Activated CD4-positive, alpha-beta T cell treated with anti-CD3 and anti-CD28 coated beads for 24 hours (primary cell): ENCODE results near the gene LMO1.
A peak's percentile ranks its signal among the peaks of the same experiment; 100 is the strongest.

Source experiments
- DNase-seq, 2 donors: peaks; one replicate each; pipeline ENCODE4 v3.0.0-alpha.2; 2020; ENCODE audit warnings: low read depth in 2 of 2

LMO1 gene

GRCh38 chr11:8227156-8228152, 36.2 kb downstream of the LMO1 start:
- DNase-seq = no peak

GRCh38 chr11:8225589-8226036, 38.1 kb downstream of the LMO1 start:
- DNase-seq = peak; percentile 52 to 64

- no peak for DNase-seq
Observed at GRCh38 chr11:8224711-8225110, 39.0 kb downstream of the LMO1 start.

DNA sequence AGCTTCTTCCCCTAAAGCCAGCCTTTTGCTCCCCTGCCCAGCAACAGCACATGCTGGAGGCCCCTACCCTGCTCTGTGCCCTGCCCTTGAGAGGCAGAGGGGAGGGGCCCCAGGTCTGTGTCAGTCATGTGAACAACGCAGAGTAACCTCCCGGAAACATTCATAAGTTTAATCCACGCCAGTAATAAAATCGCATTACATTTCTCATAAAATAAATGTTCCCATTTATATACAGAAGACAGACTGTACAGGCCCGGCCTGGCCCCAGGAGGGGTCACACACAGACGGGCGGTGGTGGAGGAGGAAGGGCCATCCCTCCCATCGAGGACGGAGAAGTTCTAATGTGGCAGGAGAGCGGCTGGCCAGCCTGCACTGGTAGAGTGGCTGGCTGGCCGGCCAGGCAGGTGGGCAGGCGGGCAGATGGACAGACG, 39.5 kb downstream of the LMO1 start:
- DNase-seq = no peak

DNA sequence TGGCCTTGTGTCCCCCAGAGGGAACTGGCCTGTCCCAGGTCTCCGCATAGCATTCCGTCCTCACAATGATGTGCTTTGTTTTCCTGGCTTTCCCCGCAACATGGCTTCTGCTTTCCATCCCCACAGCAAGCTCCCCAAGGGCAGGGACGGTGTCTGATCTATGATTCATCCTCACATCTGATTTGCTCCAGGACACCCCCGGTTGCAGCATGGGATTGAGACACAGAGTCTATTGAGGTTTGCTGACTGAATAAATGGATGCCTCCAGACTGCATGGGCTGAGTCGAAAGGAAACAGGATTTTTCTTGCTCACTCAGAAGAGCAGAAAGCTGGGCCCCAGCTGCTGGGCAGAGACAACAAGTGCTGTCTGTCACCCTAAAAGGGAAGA, 40.2 kb downstream of the LMO1 start:
- no peak for DNase-seq

GRCh38 chr11:8222820-8223512, 40.7 kb downstream of the LMO1 start:
- DNase-seq = no peak

DNA sequence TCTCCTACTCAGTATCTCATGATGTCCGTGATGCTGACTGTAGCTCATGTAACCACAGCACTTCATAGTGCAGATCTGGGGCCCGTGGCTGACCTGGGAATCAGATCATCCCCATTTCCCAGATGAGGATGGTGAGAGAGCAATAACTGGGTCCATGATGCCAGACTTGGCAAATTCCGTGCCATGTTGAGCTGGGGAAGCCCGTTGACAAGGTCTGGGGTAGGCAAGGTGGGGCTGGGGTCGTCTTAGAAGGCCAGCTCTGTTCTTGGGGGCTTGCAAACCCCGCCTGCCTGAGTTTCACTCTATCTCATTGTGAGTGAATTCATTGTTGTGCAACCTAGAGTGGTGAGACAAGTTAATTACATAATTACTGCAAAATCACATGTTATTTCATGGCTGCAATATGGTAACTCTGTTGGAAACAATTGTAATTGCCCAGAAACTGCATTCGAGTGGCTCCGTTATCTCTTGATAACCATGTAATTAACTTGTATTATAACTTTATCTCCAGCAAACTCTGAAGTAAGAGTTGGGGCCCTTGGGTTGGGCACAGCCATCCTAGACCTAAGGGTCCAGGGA, 41.7 kb downstream of the LMO1 start:
- no peak for DNase-seq

DNA sequence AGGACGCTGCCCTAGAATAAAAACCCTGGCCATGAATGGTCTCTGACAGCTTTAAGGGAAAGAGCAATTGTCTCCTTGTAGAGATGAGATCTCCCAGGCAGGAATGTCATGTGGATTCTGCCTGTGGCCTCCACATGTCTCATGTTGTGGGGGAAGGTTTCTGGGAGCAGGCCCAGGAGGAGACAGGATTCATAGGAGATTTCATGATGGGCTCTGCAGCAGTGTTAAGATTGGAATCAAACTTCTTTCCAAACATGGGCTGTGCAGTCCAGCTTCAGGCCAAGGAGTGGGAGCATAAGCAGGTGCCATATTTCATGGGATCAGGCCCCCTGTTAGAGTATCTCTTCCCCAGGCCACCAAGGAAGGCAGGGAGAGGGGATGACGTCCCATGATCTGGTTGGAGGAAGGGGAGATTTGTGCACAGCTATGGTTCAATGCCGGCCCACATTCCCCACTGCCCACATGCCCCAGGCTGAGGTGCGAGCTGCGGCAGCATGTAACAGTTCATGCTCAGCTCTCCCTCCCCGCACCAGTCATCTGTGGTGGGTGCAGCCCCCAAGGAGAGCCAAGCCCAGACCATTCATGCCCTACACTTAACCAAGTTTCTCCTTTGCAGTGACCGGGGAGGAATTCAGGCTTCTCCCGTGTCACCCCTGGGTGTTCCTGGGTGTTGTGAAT, 42.5 kb downstream of the LMO1 start:
- DNase-seq = no peak

DNA sequence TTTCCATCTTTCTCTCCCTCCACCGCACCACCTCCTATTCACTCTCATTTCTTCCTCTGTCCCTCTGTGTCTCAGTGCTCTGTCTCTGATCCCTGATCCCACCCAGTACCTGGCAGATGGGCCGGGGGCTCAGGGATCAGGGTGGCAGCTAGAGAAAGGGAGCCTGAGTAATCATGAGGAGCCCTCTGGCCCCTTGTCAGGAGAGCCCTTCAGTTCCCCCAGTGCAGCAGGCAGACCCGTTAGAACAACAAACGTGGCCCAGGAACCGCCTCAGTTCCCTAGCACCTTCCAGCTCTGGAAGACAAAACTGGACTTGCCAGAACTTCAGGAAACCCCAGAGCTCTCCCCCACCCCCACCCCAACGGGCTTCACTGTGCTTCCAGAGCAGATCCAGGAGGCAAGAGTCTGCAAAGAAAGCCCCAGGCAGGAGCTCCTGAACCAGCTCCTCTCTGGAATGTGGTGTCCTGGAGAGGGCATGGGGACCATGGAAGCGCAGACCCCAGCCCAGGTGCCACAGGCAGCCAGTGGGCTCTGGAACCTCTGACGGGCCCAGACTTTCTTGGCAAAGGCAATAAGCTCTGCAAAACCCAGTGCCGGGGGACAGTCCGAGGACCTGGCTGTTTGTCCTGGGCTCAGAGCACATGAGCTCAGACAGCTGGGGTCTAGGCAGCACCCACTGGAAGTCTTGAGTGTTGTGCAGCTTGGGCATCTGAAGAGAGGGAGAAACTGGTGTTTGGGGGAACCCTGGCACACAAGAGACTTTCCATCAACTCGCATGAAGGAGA, 43.2 kb downstream of the LMO1 start:
- no peak for DNase-seq

DNA sequence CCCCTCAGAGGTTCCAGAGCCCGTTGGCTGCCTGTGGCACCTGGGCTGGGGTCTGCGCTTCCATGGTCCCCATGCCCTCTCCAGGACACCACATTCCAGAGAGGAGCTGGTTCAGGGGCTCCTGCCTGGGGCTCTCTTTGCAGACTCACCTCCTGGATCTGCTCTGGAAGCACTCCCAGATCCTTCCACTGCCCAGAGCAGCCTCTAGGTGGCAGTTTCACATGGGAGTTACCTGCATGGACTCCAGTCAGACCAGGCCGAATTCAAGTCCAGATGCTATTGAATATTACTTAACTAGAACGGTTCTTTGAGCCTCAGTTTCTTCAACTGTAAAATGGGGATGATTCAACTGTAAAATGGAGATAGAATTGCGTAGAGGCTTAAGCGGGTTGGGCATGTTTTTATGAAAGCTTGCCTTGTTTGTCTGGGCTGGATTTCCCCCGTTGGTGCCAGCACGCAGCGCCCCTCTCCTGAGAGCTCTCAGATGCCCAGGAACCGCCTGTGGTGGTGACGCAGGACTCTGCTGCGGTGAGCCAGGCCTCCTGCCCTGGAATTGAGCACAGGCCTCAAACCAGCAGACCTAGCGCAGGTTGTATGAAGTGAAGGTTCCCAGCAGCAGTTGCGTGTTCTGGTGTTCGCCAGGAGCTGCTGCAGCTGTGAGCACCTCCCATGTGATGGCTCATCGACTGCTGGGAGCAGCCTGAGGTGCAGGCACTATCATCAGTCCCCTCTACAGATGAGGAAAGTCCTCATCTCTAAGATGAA, 44.2 kb downstream of the LMO1 start:
- peak in 1 of 2 donors; percentile 22 for DNase-seq

GRCh38 chr11:8218840-8219239, 44.8 kb downstream of the LMO1 start:
- DNase-seq = no peak

DNA sequence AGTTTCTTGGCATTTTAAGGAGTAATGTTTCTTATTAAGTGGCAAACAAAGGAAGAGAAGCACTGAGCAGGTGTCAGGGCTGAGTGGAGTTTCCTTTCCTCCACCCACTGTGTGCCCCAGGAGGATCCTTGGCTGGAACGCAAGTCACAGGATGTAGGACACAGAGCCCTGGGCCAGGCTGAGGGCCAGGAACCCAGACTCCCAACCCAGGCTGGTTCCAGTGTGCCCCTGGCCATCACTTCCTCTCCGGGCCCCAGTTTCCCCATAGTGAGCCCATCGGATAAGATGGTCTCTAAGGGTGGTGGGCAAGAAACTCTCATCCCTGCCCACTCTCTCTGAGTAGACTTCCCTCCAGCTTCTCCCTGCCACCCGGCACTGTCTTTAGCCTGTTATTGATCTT, 45.3 kb downstream of the LMO1 start:
- no peak for DNase-seq

DNA sequence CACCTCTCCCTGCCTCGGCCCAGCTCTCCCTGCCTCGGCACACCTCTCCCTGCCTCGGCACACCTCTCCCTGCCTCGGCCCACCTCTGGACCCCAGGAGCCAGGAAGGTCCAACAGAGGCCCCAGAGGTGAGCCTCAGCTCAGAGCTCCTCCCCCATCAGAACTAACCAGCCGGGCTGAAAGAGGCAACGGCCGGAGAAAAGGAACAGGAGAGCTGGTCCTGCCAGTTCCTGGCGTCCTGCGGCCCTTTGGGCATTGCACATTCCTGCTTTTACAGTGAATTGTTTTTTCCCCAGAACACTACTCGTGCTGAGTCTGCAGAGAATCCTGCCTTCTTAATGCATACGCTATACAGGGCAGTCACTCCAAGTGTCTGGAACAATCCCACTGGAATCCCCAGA, 45.8 kb downstream of the LMO1 start:
- no peak for DNase-seq

DNA sequence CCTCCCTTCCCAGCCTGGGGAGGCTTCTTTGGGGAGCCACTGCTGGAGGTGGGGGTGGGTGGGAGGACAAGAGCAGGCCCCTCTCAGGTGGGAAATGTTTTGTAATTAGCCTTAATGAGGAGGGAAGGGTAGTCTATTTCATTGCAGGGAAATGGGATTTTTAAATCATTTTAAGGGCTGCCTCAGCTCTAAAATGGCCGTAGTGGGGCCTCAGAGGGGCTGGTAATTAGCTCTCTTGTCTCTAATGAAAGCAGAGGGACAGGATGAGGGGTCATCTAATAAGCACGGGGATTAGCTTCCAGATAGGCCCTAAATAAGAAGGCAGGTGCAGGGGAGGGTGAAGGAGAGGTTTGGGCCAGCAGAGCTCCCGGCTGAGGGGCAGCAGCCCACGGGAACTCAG, 46.5 kb downstream of the LMO1 start:
- DNase-seq = no peak

- DNase-seq = no peak
Observed at GRCh38 chr11:8213376-8213775, 50.3 kb downstream of the LMO1 start.

GRCh38 chr11:8209208-8209807, 54.4 kb downstream of the LMO1 start:
- peak in 1 of 2 donors; percentile 13 for DNase-seq

GRCh38 chr11:8207080-8208000, 56.3 kb downstream of the LMO1 start:
- no peak for DNase-seq

- no peak for DNase-seq
Observed at GRCh38 chr11:8206251-8207079, 57.2 kb downstream of the LMO1 start.
